Ovary (tissue), 3 donors: ENCODE measurements around the gene PWWP3B.

Experiments used
- CTCF ChIP-seq, 3 donors: fragments of 450-650 bp in 2 of 3; fragments of 200-600 bp in 1 of 3; IDR thresholded peaks; one replicate each; pipeline versions ENCODE4 v1.5.1 to v1.8.0; 2016 to 2022; ENCODE audit warnings: antibody characterized with exemption in 3 of 3, mild to moderate bottlenecking in 1 of 3
- EP300 ChIP-seq: sonication (generic); formaldehyde crosslinking; IDR thresholded peaks from one replicate; pipeline ENCODE4 v1.6.1; 2017; ENCODE audit warnings: antibody characterized with exemption
- POLR2A ChIP-seq: fragments of 450-650 bp; IDR thresholded peaks from one replicate; pipeline ENCODE4 v1.6.1; 2017; ENCODE audit warnings: antibody characterized with exemption, mild to moderate bottlenecking, moderate library complexity
- donor health status: DM: no; HTN: no; CAD: no.

GRCh38 chrX:106150701-106151100, 17.4 kb upstream of the PWWP3B start:
- no peak for TF ChIP-seq POLR2A
- no peak for TF ChIP-seq CTCF (IDR thresholded peaks at IDR 0.05)
- no peak for TF ChIP-seq EP300
